LoVo (cell line): ENCODE data around the gene IFNL4.
"Not testable (repeated sequence)": the region's sequence is repeated elsewhere in the genome, so short reads cannot be mapped to it uniquely, and the experiment has no call there.

ENCODE experiments used
- DNase-seq: peaks from one replicate; pipeline ENCODE4 v3.0.0-alpha.2; 2016; ENCODE audit warnings: low spot score

Gene IFNL4

GRCh38 chr19:39257227-39257626 lies 8.6 kb upstream of the IFNL4 start:
- no peak for DNase-seq

- DNase-seq = no peak
These were observed 6.1 kb upstream of the IFNL4 start for GRCh38 chr19:39254531-39255345.

GRCh38 chr19:39253374-39254149 lies 4.9 kb upstream of the IFNL4 start:
- DNase-seq = no peak

- no peak for DNase-seq
These were observed 3.8 kb upstream of the IFNL4 start for GRCh38 chr19:39252458-39252857.

- DNase-seq = no peak
These were observed 3.2 kb upstream of the IFNL4 start for GRCh38 chr19:39251846-39252245.

- DNase-seq = no peak
These were observed 2.4 kb upstream of the IFNL4 start for GRCh38 chr19:39251081-39251480.

GRCh38 chr19:39247701-39248664 lies 673 bp downstream of the IFNL4 start:
- DNase-seq = no peak

- no peak for DNase-seq
These were observed 1.5 kb downstream of the IFNL4 start for GRCh38 chr19:39246951-39247669.

GRCh38 chr19:39245166-39245565 lies 3.5 kb downstream of the IFNL4 start:
- DNase-seq = not testable (repeated sequence)

- DNase-seq = not testable (repeated sequence)
These were observed 4.1 kb downstream of the IFNL4 start, which contains the start of gene IFNL3 for GRCh38 chr19:39244410-39245100. Gene IFNL3, minus strand, starts transcription at chr19:39245006. Its CDS starts 39 bp downstream, at chr19:39244967.

- not testable (repeated sequence) for DNase-seq
These were observed 4.9 kb downstream of the IFNL4 start for GRCh38 chr19:39243741-39244140.

GRCh38 chr19:39240421-39240820 lies 8.2 kb downstream of the IFNL4 start:
- DNase-seq = no peak

- DNase-seq = no peak
These were observed 9.7 kb downstream of the IFNL4 start for GRCh38 chr19:39238944-39239343.

GRCh38 chr19:39238209-39238608 lies 10.4 kb downstream of the IFNL4 start:
- no peak for DNase-seq

GRCh38 chr19:39237200-39238184 lies 11.2 kb downstream of the IFNL4 start:
- DNase-seq = peak; percentile 75

GRCh38 chr19:39236527-39236926 lies 12.1 kb downstream of the IFNL4 start:
- DNase-seq = no peak

GRCh38 chr19:39232708-39233107 lies 15.9 kb downstream of the IFNL4 start:
- DNase-seq = no peak

GRCh38 chr19:39230096-39230764 lies 18.4 kb downstream of the IFNL4 start:
- DNase-seq = no peak

GRCh38 chr19:39224910-39225309 lies 23.7 kb downstream of the IFNL4 start:
- DNase-seq = no peak
